Peyer's patch (tissue), 4 donors: Measurements from ENCODE around the gene PGAP6.

Experiments
- CTCF ChIP-seq, 6 experiments: fragments of 450-650 bp in 4 of 6; fragments of 200-600 bp in 2 of 6; sonication (generic) in 1 of 6; IDR thresholded peaks; one replicate each; pipeline ENCODE4 v1.5.1; 2017 to 2019; ENCODE audit warnings: antibody characterized with exemption in 6 of 6, mild to moderate bottlenecking in 3 of 6, moderate library complexity in 1 of 6
- POLR2A ChIP-seq, 2 donors: fragments of 450-650 bp; IDR thresholded peaks; one replicate each; pipeline ENCODE4 v1.5.1; 2017; ENCODE audit warnings: antibody characterized with exemption in 2 of 2, mild to moderate bottlenecking in 2 of 2, moderate library complexity in 2 of 2

- TF ChIP-seq POLR2A (IDR thresholded peaks at IDR 0.05) (no peak), CTCF (IDR thresholded peaks at IDR 0.05) (no peak)
Observed at GRCh38 chr16:397135-397661, 15.4 kb upstream of the PGAP6 start, which contains the start of gene NME4.
